ENCODE results near the gene VAMP2. TPM values are rescaled to one million over a fixed set of nuclear protein-coding genes. Genes with fewer than 3 reads are reported as not detected.

The VAMP2 gene
- total RNA-seq, 4 donors from 2014 or later: 14.6 to 39.8 (median 33.4) TPM

- peaks cover 68% of the 10 kb centered on the region for H3K27me3 ChIP-seq
- ATAC-seq: no peak
- H3K9me3 ChIP-seq: no peaks in the 10 kb centered on the region
- WGBS, 2 donors (ENCODE audit: low coverage in 1 of 2): 0 to 2% methylated on average over 11 to 13 of the region's 76 CpGs
- no peaks in the 10 kb centered on the region for H3K36me3 ChIP-seq
- H3K4me1 ChIP-seq: peaks cover 2 to 91% (median 72%) of the 10 kb centered on the region in 3 donors
- peak overlapping the region; percentile 9 to 75 for H3K4me3 ChIP-seq
- H3K27ac ChIP-seq: peak overlapping the region in 3 of 4 donors; percentile 9 to 68 (median 18)
- TF ChIP-seq POLR2AphosphoS5 (IDR thresholded peaks at IDR 0.05) (no peak), POLR2A (IDR thresholded peaks at IDR 0.05) (no peak), EP300 (IDR thresholded peaks at IDR 0.05) (no peak)
- TF ChIP-seq, protein P1, sequence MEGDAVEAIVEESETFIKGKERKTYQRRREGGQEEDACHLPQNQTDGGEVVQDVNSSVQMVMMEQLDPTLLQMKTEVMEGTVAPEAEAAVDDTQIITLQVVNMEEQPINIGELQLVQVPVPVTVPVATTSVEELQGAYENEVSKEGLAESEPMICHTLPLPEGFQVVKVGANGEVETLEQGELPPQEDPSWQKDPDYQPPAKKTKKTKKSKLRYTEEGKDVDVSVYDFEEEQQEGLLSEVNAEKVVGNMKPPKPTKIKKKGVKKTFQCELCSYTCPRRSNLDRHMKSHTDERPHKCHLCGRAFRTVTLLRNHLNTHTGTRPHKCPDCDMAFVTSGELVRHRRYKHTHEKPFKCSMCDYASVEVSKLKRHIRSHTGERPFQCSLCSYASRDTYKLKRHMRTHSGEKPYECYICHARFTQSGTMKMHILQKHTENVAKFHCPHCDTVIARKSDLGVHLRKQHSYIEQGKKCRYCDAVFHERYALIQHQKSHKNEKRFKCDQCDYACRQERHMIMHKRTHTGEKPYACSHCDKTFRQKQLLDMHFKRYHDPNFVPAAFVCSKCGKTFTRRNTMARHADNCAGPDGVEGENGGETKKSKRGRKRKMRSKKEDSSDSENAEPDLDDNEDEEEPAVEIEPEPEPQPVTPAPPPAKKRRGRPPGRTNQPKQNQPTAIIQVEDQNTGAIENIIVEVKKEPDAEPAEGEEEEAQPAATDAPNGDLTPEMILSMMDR (IDR thresholded peaks at IDR 0.05): peak in 2 of 4 experiments; percentile 36 to 61
Measured at GRCh38 chr17:8121681-8122421, 40.9 kb downstream of the VAMP2 start.

- Histone ChIP-seq H3K4me3 (peak overlapping the region; percentile 9 to 75), H3K27me3 (peaks cover 73% of the 10 kb centered on the region), H3K36me3 (no peaks in the 10 kb centered on the region), H3K27ac (peak overlapping the region in 1 of 4 donors; percentile 68), H3K4me1 (peaks cover 2 to 86% (median 70%) of the 10 kb centered on the region in 3 donors), H3K9me3 (no peaks in the 10 kb centered on the region)
- no peak for ATAC-seq
- TF ChIP-seq POLR2AphosphoS5 (IDR thresholded peaks at IDR 0.05) (no peak), EP300 (IDR thresholded peaks at IDR 0.05) (no peak), POLR2A (IDR thresholded peaks at IDR 0.05) (no peak)
- WGBS, 2 donors (ENCODE audit: low coverage in 1 of 2): 0% methylated on average over 2 to 10 of the region's 25 CpGs
Measured at GRCh38 chr17:8121407-8121680, 41.4 kb downstream of the VAMP2 start.

DNA sequence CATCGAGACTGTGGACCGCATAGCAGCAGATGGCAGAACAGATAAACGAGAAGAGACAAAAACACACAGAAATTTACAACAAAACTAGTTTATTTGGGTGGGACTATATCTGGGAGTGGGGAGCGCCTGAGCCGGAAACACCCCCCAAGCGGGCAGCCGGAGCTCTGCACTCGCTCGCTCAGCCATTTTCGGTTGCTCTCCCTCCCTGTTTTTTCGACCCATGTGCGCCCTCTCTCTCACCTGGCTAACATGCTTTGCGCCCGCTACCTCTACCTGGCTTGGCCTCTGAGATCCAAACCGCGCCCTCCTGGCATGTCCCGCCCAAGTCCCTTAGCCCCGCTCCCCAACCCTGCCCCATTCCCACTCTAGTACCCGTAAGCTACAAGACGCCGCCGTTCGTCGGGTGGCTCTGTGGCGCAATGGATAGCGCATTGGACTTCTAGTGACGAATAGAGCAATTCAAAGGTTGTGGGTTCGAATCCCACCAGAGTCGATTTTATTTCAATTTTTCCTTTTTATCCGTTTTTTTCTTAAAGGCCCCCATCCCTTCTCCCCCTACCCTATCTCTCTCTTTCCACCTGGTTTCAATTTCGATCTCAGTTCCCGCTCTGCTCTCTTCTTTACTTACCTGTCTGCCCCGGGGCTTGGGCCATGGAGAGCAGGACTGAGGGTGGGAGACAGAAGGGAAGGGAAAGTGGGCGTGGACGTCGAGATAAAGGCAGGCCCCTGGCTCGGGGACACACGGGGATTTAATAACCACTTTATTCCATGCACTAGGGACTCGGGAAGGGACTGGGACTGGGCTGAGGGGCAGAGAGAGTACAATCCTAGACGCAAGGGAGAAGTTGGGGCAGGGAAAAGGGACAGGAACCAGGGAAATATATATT, 42.0 kb downstream of the VAMP2 start:
- TF ChIP-seq, protein P1 (IDR thresholded peaks at IDR 0.05): peak in 3 of 4 experiments; percentile 11 to 31 (median 15)
- TF ChIP-seq POLR2A (IDR thresholded peaks at IDR 0.05) (no peak), EP300 (IDR thresholded peaks at IDR 0.05) (no peak), POLR2AphosphoS5 (IDR thresholded peaks at IDR 0.05) (no peak)
- no peaks in the 10 kb centered on the region for H3K36me3 ChIP-seq
- H3K27me3 ChIP-seq: peaks cover 78% of the 10 kb centered on the region
- H3K4me3 ChIP-seq: peak overlapping the region in 1 of 2 donors; percentile 75
- no peak for ATAC-seq
- H3K27ac ChIP-seq: peak overlapping the region in 3 of 4 donors; percentile 76 to 81 (median 79)
- H3K4me1 ChIP-seq: peaks cover 2 to 80% (median 68%) of the 10 kb centered on the region in 3 donors
- H3K9me3 ChIP-seq: no peaks in the 10 kb centered on the region
- 1% methylated on average over 34 to 35 of the region's 40 CpGs for WGBS, 2 donors (ENCODE audit: low coverage in 1 of 2)

GRCh38 chr17:8119581-8120519, 42.9 kb downstream of the VAMP2 start:
- Histone ChIP-seq H3K36me3 (no peaks in the 10 kb centered on the region), H3K27ac (peak overlapping the region; percentile 31 to 81 (median 78)), H3K27me3 (peaks cover 80% of the 10 kb centered on the region), H3K4me1 (peaks cover 2 to 71% (median 61%) of the 10 kb centered on the region in 3 donors), H3K4me3 (peak overlapping the region; percentile 34 to 75), H3K9me3 (no peaks in the 10 kb centered on the region)
- TF ChIP-seq POLR2AphosphoS5 (IDR thresholded peaks at IDR 0.05): peak; percentile 23
- TF ChIP-seq, protein P1 (IDR thresholded peaks at IDR 0.05): no peak
- ATAC-seq: peak; percentile 75
- 1% methylated on average over 22 to 26 of the region's 28 CpGs for WGBS, 2 donors (ENCODE audit: low coverage in 1 of 2)

Data from gastroesophageal sphincter (tissue), 4 donors.